Kidney epithelial cell (primary cell): Measurements from ENCODE around the gene EREG. TPM values are rescaled to one million over a fixed set of nuclear protein-coding genes. Genes with fewer than 3 reads are reported as not detected.
A peak's percentile ranks its signal among the peaks of the same experiment; 100 is the strongest.

ENCODE experiments used
- DNase-seq: peaks from one replicate; pipeline ENCODE4 v3.0.0-alpha.2; 2010; ENCODE audit warnings: low read depth
- H3K27me3 ChIP-seq: 2 replicates; pipeline ENCODE4 v1.6.0; 2011; ENCODE audit warnings: low read length; ENCODE audit not compliant: control insufficient read depth, insufficient read depth
- H3K36me3 ChIP-seq: 2 replicates; pipeline ENCODE4 v1.5.1; 2011; ENCODE audit warnings: low read length; ENCODE audit not compliant: control insufficient read depth, insufficient read depth
- H3K4me3 ChIP-seq: 2 replicates; pipeline ENCODE4 v1.5.1; 2011; ENCODE audit warnings: low read depth, mild to moderate bottlenecking, control low read depth, low read length
- CTCF ChIP-seq: IDR thresholded peaks from 2 replicates; pipeline ENCODE4 v1.5.1; 2011; ENCODE audit warnings: mild to moderate bottlenecking, moderate library complexity, low read length, control low read depth, inconsistent platforms; ENCODE audit not compliant: insufficient read depth, poor library complexity, severe bottlenecking
- total RNA-seq: library from RNA; depleted of rRNA; stranded (reverse); fragments of >200 nt; gene quantifications from 2 replicates; pipeline ENCODE4 v1.2.3, GENCODE V29; 2015

Gene EREG
- total RNA-seq, 1 donor from 2014 or later: 7.5 TPM

DNA sequence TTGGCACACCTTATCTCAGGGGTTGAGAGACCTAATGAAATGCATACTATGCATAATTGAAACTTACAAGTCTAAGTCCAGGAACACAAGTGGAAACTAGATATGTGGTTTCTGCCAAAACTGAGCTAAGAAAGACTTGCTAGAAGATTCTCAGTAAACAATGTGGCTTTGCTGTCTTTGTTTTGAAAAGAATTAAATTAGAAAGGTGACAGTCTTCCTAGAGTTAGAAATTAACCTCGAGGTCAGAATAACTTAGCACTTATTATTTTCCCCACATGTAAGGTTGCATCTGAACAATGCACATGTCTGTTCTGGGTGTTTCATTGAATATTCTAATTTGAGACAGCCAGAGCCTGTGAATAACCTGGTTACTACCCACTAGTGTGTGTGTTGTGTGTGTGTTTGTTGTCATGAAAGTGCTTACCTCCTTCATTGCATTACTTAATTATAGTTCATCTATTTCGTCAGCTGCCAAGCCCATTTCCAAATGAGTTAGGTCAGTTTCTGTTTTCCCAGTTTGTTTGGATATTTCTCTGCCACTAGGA is 1.5 kb downstream of the EREG start:
- Histone ChIP-seq H3K36me3 (no peaks in the 10 kb centered on the region), H3K4me3 (peak overlapping the region; percentile 2), H3K27me3 (no peaks in the 10 kb centered on the region)
- no peak for TF ChIP-seq CTCF
- no peak for DNase-seq

DNA sequence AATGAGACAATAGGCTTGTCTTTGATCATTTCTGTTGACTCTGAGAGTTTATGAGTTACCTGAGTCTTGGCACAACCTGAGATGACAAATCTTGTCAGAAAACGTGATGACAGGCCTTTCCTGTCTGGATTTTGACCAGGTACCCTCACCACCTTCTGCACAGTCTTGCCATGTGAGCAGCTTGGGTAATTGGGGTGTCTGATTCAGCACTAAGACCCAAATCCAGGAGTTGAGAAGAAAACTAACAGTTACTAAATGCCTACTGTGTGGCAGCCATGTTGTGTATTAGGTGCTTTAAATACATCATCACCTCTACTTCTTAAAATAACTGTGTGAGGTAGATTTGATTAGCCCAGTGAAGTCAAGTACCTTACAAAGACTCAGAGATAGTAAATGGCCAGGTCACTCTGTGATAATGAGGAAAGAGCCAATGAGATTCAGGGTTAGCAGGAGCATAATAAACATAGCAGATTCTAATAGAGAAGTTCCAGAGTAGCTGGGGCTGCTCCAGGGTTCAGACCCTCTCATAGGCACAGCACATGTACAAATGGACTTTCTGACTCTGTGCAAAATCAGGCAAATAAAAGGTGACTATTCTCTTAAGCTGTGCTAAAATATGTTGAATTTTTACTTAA is 2.8 kb downstream of the EREG start:
- Histone ChIP-seq H3K36me3 (no peaks in the 10 kb centered on the region), H3K4me3 (peak overlapping the region; percentile 4), H3K27me3 (no peaks in the 10 kb centered on the region)
- DNase-seq: no peak
- TF ChIP-seq CTCF: no peak

DNA sequence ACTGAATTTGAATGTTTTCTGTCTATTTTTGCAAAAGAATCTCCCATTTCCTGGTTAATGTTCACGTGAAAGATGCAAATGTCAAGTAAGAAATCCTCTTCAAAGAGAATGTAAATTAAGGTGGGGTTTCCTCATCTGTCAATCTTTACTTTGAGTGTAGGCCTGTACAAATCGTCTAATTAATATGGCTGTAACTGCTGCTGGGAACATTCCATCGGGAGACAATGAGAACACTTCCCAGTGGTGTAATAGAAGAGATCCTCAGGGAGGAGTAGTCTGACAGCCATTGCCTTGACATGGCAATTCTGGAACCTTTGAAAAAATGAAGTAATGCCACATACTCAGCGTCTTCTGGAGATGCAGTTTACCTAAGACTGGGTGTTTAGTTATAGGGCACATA is 3.7 kb downstream of the EREG start:
- H3K36me3 ChIP-seq: no peaks in the 10 kb centered on the region
- H3K4me3 ChIP-seq: no peak overlapping the region
- TF ChIP-seq CTCF: no peak
- no peak for DNase-seq
- no peaks in the 10 kb centered on the region for H3K27me3 ChIP-seq

- no peak overlapping the region for H3K4me3 ChIP-seq
- no peaks in the 10 kb centered on the region for H3K36me3 ChIP-seq
- DNase-seq: no peak
- TF ChIP-seq CTCF: no peak
- no peaks in the 10 kb centered on the region for H3K27me3 ChIP-seq
Observed at GRCh38 chr4:74369855-74370254, 4.9 kb downstream of the EREG start.

DNA sequence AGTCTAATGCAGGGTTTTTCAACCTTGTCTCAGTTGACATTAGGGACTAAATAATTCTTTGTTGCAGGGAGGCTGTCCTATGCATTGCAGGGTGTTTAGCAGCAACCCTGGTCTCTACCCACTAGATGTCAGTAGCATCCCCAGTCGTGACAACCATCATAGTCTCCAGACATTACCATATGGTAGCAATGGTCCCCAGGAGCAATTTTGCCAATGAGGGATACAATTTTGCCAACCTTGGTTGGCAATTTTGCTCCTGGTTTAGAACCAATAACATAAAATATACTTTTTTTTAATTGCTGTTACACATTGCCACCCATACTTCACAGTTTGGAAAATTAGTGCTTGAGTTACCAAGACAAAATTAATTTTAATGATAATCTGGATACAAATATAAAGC is 6.0 kb downstream of the EREG start:
- H3K36me3 ChIP-seq: no peaks in the 10 kb centered on the region
- peak; percentile 84 for TF ChIP-seq CTCF
- no peak overlapping the region for H3K4me3 ChIP-seq
- H3K27me3 ChIP-seq: no peaks in the 10 kb centered on the region
- no peak for DNase-seq

DNA sequence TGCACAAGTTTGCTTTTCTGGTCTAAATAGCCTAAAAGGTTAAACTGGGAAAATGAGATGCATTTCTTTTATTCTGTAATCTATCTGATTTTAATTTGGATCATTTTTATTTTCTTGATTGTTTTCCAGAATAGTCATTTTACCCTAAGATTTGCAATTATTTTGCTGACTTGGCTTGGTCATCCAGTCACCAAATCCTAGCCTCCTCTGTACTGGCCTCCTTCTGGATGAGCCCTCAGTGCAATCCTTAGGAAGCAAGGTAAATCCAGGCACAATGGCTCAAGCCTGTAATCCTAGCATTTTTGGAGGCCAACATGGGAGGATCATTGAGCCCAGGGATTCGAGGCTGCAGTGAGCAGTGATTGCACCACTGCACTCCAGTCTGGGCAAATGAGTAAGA is 9.2 kb downstream of the EREG start:
- TF ChIP-seq CTCF: no peak
- Histone ChIP-seq H3K36me3 (no peaks in the 10 kb centered on the region), H3K4me3 (no peak overlapping the region), H3K27me3 (no peaks in the 10 kb centered on the region)
- DNase-seq: no peak
